Mesenchymal stem cell (in vitro differentiated cells and primary cell): ENCODE results near the gene COL27A1.

ENCODE experiments used
- DNase-seq: peaks from one replicate; pipeline ENCODE4 v3.0.0-alpha.2; 2013
- H2AFZ ChIP-seq: one replicate; pipeline ENCODE4 v1.6.1; 2013; ENCODE audit warnings: low read depth, mild to moderate bottlenecking, control low read depth, inconsistent platforms, low read length, moderate library complexity
- H2AK5ac ChIP-seq: 2 replicates; pipeline ENCODE4 v1.6.1; 2013; ENCODE audit warnings: low read length, moderate library complexity, mild to moderate bottlenecking, inconsistent platforms; ENCODE audit not compliant: severe bottlenecking
- H2BK120ac ChIP-seq: one replicate; pipeline ENCODE4 v1.6.1; 2013; ENCODE audit warnings: low read depth, mild to moderate bottlenecking, inconsistent platforms, low read length, moderate library complexity
- H2BK12ac ChIP-seq, 2 experiments: one replicate each; pipeline ENCODE4 v1.6.1; 2013; ENCODE audit warnings: inconsistent platforms in 2 of 2, low read length in 2 of 2, mild to moderate bottlenecking in 2 of 2, moderate library complexity in 2 of 2, control low read depth in 1 of 2
- H2BK15ac ChIP-seq: one replicate; pipeline ENCODE4 v1.6.1; 2013; ENCODE audit warnings: mild to moderate bottlenecking, low read depth, inconsistent platforms; ENCODE audit not compliant: poor library complexity, severe bottlenecking
- H2BK5ac ChIP-seq: 2 replicates; pipeline ENCODE4 v1.6.1; 2013; ENCODE audit warnings: low read depth, mild to moderate bottlenecking, low read length, control low read depth, inconsistent platforms; ENCODE audit not compliant: poor library complexity, severe bottlenecking
- H3K14ac ChIP-seq, 2 experiments: one replicate each; pipeline ENCODE4 v1.6.1; 2013; ENCODE audit warnings: inconsistent platforms in 2 of 2, low read length in 2 of 2, control low read depth in 1 of 2, mild to moderate bottlenecking in 1 of 2, moderate library complexity in 1 of 2
- H3K18ac ChIP-seq, 2 experiments: one replicate each; pipeline ENCODE4 v1.6.1; 2013; ENCODE audit warnings: inconsistent platforms in 2 of 2, low read length in 2 of 2, control low read depth in 1 of 2, low read depth in 1 of 2, mild to moderate bottlenecking in 1 of 2
- H3K23ac ChIP-seq, 2 experiments: one replicate each; pipeline ENCODE4 v1.6.1; 2013; ENCODE audit warnings: inconsistent platforms in 2 of 2, low read length in 2 of 2, mild to moderate bottlenecking in 2 of 2, moderate library complexity in 2 of 2, control low read depth in 1 of 2
- H3K27ac ChIP-seq: 2 replicates; pipeline ENCODE4 v1.5.1; 2013; ENCODE audit warnings: mild to moderate bottlenecking, moderate library complexity, low read length, control low read depth, inconsistent platforms; ENCODE audit not compliant: poor library complexity, severe bottlenecking
- H3K27me3 ChIP-seq, 2 experiments: 2 replicates each; pipeline versions ENCODE4 v1.6.1 to v1.7.0; 2013; ENCODE audit warnings: low read length in 2 of 2, mild to moderate bottlenecking in 2 of 2, moderate library complexity in 2 of 2, control low read depth in 1 of 2, inconsistent platforms in 1 of 2; ENCODE audit not compliant: control insufficient read depth in 1 of 2, insufficient read depth in 1 of 2
- H3K36me3 ChIP-seq, 2 experiments: 2 replicates each; pipeline versions ENCODE4 v1.6.1 to v1.7.0; 2013; ENCODE audit warnings: low read length in 2 of 2, control low read depth in 1 of 2, inconsistent platforms in 1 of 2, low read depth in 1 of 2, mild to moderate bottlenecking in 1 of 2; ENCODE audit not compliant: insufficient read depth in 2 of 2, control insufficient read depth in 1 of 2
- H3K4ac ChIP-seq, 2 experiments: one replicate each; pipeline ENCODE4 v1.6.1; 2013; ENCODE audit warnings: inconsistent platforms in 2 of 2, low read length in 2 of 2, mild to moderate bottlenecking in 2 of 2, moderate library complexity in 2 of 2, control low read depth in 1 of 2, low read depth in 1 of 2
- H3K4me1 ChIP-seq: 2 replicates; pipeline ENCODE4 v1.6.1; 2013; ENCODE audit warnings: low read depth, low read length, control low read depth; ENCODE audit not compliant: control insufficient read depth, insufficient read depth
- H3K4me2 ChIP-seq: 2 replicates; pipeline ENCODE4 v1.6.1; 2013; ENCODE audit warnings: low read length, mild to moderate bottlenecking, inconsistent platforms; ENCODE audit not compliant: poor library complexity, severe bottlenecking
- H3K4me3 ChIP-seq, 2 experiments: 2 replicates each; pipeline versions ENCODE4 v1.5.1 to v1.7.0; 2013; ENCODE audit warnings: low read length in 2 of 2, mild to moderate bottlenecking in 2 of 2, control low read depth in 1 of 2, low read depth in 1 of 2; ENCODE audit not compliant: insufficient read depth in 1 of 2
- H3K79me1 ChIP-seq: replicated peaks from 2 replicates; pipeline ENCODE4 v1.6.1; 2013; ENCODE audit warnings: mild to moderate bottlenecking, control low read depth, low read length, inconsistent platforms; ENCODE audit not compliant: poor library complexity, severe bottlenecking
- H3K9ac ChIP-seq: 2 replicates; pipeline ENCODE4 v1.7.0; 2013; ENCODE audit warnings: mild to moderate bottlenecking, low read length, moderate library complexity
- H3K9me3 ChIP-seq: 2 replicates; pipeline ENCODE4 v1.7.0; 2013; ENCODE audit warnings: mild to moderate bottlenecking, low read length; ENCODE audit not compliant: control insufficient read depth
- H4K8ac ChIP-seq: one replicate; pipeline ENCODE4 v1.6.1; 2013; ENCODE audit warnings: inconsistent platforms, mild to moderate bottlenecking, low read length, moderate library complexity
- H4K91ac ChIP-seq: one replicate; pipeline ENCODE4 v1.6.1; 2013; ENCODE audit warnings: mild to moderate bottlenecking, low read length, inconsistent platforms
- WGBS: methylation state at CpG from one replicate; pipeline ENCODE4 v1.1.7; 2013; ENCODE audit warnings: mixed read lengths; 5-methylcytosine and 5-hydroxymethylcytosine counted together

COL27A1 gene

GRCh38 chr9:114345493-114346065, 190.2 kb downstream of the COL27A1 start:
- Histone ChIP-seq H3K18ac (no peak overlapping the region), H2AK5ac (no peak overlapping the region), H3K27ac (no peak overlapping the region), H3K9ac (no peak overlapping the region), H3K4me3 (no peak overlapping the region), H3K27me3 (no peaks in the 10 kb centered on the region), H3K14ac (no peak overlapping the region), H3K36me3 (peaks cover 69 to 87% of the 10 kb centered on the region in 2 experiments), H2BK15ac (peak overlapping the region; percentile 31), H3K4me2 (no peak overlapping the region), H3K4me1 (peaks cover 20% of the 10 kb centered on the region), H3K23ac (no peak overlapping the region), H4K91ac (no peak overlapping the region), H2AFZ (no peak overlapping the region), H2BK120ac (no peak overlapping the region), H3K9me3 (no peaks in the 10 kb centered on the region), H2BK12ac (no peak overlapping the region), H2BK5ac (no peak overlapping the region), H3K79me1 (peaks cover 1% of the 10 kb centered on the region), H4K8ac (no peak overlapping the region), H3K4ac (no peak overlapping the region)
- 98% methylated on average over 5 of the region's 7 CpGs for WGBS
- DNase-seq = no peak

GRCh38 chr9:114346146-114346545, 190.8 kb downstream of the COL27A1 start:
- H3K4me2 ChIP-seq = no peak overlapping the region
- DNase-seq = no peak
- H3K79me1 ChIP-seq = peaks cover 1% of the 10 kb centered on the region
- no peak overlapping the region for H2BK12ac ChIP-seq
- no peaks in the 10 kb centered on the region for H3K9me3 ChIP-seq
- peaks cover 20% of the 10 kb centered on the region for H3K4me1 ChIP-seq
- 94% methylated on average over 11 of the region's 11 CpGs for WGBS
- H2AK5ac ChIP-seq = no peak overlapping the region
- no peak overlapping the region for H3K27ac ChIP-seq
- no peak overlapping the region for H3K4ac ChIP-seq
- no peak overlapping the region for H2BK15ac ChIP-seq
- no peak overlapping the region for H2BK120ac ChIP-seq
- no peak overlapping the region for H3K4me3 ChIP-seq
- no peaks in the 10 kb centered on the region for H3K27me3 ChIP-seq
- no peak overlapping the region for H4K8ac ChIP-seq
- H3K23ac ChIP-seq = no peak overlapping the region
- no peak overlapping the region for H3K14ac ChIP-seq
- no peak overlapping the region for H3K9ac ChIP-seq
- no peak overlapping the region for H3K18ac ChIP-seq
- no peak overlapping the region for H4K91ac ChIP-seq
- no peak overlapping the region for H2BK5ac ChIP-seq
- no peak overlapping the region for H2AFZ ChIP-seq
- H3K36me3 ChIP-seq = peaks cover 71 to 86% of the 10 kb centered on the region in 2 experiments

- no peaks in the 10 kb centered on the region for H3K9me3 ChIP-seq
These were observed 192.3 kb downstream of the COL27A1 start for GRCh38 chr9:114347675-114348074.

DNA sequence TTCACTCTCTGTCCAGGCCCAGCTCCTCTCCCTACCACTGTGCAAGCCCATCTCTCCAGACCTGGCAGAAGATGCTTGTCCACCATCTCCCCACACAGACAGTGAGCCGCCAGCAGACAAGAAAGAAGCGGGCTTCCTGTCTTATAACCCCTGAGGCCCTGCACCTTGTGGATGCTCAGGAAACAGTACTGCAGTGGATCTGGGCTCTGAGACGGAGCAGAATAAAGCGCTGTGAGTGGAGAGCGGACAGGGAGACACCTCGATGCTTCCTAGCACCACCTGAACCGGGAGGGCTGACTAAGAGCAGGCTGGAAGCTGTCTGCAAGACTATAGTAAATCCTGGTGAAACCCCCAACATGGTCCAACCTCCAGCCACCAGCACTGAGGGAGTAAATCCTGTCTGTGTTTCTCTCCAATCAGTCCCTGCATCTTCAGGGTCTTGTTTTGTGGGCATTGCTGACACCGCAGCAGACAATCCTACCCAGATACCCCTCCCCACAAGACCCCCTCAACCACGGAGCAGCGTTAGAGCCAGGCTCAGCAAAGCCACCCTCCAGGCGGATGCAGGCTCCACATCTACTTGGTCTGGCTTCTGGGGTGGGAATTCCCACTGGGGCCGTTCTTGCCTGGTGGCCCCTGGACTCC, 193.0 kb downstream of the COL27A1 start:
- peak overlapping the region; percentile 28 for H2AK5ac ChIP-seq
- no peak for DNase-seq
- WGBS = 78% methylated on average over 12 of the region's 12 CpGs

More at GRCh38 chr9:114347675-114348074, 192.3 kb downstream of the COL27A1 start:
- Histone ChIP-seq H2BK5ac (no peak overlapping the region), H3K4me1 (peaks cover 20% of the 10 kb centered on the region), H2BK15ac (peak overlapping the region; percentile 13), H3K36me3 (peaks cover 59 to 80% of the 10 kb centered on the region in 2 experiments), H3K4ac (no peak overlapping the region), H3K9ac (no peak overlapping the region), H3K18ac (no peak overlapping the region), H2AFZ (no peak overlapping the region), H3K14ac (no peak overlapping the region), H3K4me2 (no peak overlapping the region), H3K27me3 (no peaks in the 10 kb centered on the region), H3K27ac (no peak overlapping the region), H2AK5ac (no peak overlapping the region), H4K8ac (no peak overlapping the region), H2BK12ac (no peak overlapping the region), H2BK120ac (no peak overlapping the region), H4K91ac (peak overlapping the region; percentile 11), H3K79me1 (peaks cover 1% of the 10 kb centered on the region), H3K23ac (no peak overlapping the region), H3K4me3 (no peak overlapping the region)
- WGBS = 92% methylated on average over 15 of the region's 15 CpGs
- no peak for DNase-seq

More for the DNA sequence above, 193.0 kb downstream of the COL27A1 start:
- Histone ChIP-seq H3K23ac (no peak overlapping the region), H3K4ac (peak overlapping the region in 1 of 2 experiments; percentile 14), H3K4me1 (peaks cover 20% of the 10 kb centered on the region), H2AFZ (no peak overlapping the region), H3K27ac (peak overlapping the region; percentile 81), H3K27me3 (no peaks in the 10 kb centered on the region), H3K36me3 (peaks cover 54 to 77% of the 10 kb centered on the region in 2 experiments), H3K18ac (peak overlapping the region; percentile 41 to 56), H3K79me1 (peaks cover 1% of the 10 kb centered on the region), H2BK120ac (no peak overlapping the region), H3K14ac (peak overlapping the region in 1 of 2 experiments; percentile 30), H4K8ac (no peak overlapping the region), H3K9ac (no peak overlapping the region), H2BK12ac (peak overlapping the region in 1 of 2 experiments; percentile 33), H2BK5ac (peak overlapping the region; percentile 21), H3K4me2 (peak overlapping the region; percentile 24), H3K4me3 (no peak overlapping the region), H2BK15ac (no peak overlapping the region), H3K9me3 (no peaks in the 10 kb centered on the region), H4K91ac (peak overlapping the region; percentile 43)
